Mesendoderm (in vitro differentiated cells): ENCODE measurements around the gene AKAP13.

Source experiments
- DNase-seq: peaks from one replicate; pipeline ENCODE4 v3.0.0; 2013
- H2AK5ac ChIP-seq: 2 replicates; pipeline ENCODE4 v1.6.1; 2013; ENCODE audit warnings: low read length, inconsistent platforms
- H2BK120ac ChIP-seq: 2 replicates; pipeline ENCODE4 v1.6.1; 2013; ENCODE audit warnings: low read depth, mild to moderate bottlenecking, low read length, moderate library complexity, mixed read lengths
- H2BK15ac ChIP-seq: replicated peaks from 2 replicates; pipeline ENCODE4 v1.6.1; 2013; ENCODE audit warnings: low read depth, mild to moderate bottlenecking, moderate library complexity
- H2BK5ac ChIP-seq: 2 replicates; pipeline ENCODE4 v1.6.1; 2013; ENCODE audit warnings: low read length, inconsistent platforms
- H3K18ac ChIP-seq: 2 replicates; pipeline ENCODE4 v1.6.1; 2013; ENCODE audit warnings: mild to moderate bottlenecking, low read length, mixed read lengths
- H3K23ac ChIP-seq: one replicate; pipeline ENCODE4 v1.6.1; 2013; ENCODE audit warnings: low read length
- H3K27ac ChIP-seq: 2 replicates; pipeline ENCODE4 v1.5.1; 2013; ENCODE audit warnings: low read depth, mild to moderate bottlenecking, inconsistent platforms, low read length, moderate library complexity
- H3K27me3 ChIP-seq: 2 replicates; pipeline ENCODE4 v1.6.1; 2013; ENCODE audit warnings: low read length, control low read depth, mild to moderate bottlenecking, inconsistent platforms; ENCODE audit not compliant: insufficient read depth, poor library complexity
- H3K36me3 ChIP-seq: 2 replicates; pipeline ENCODE4 v1.6.1; 2013; ENCODE audit warnings: low read length, inconsistent platforms; ENCODE audit not compliant: control insufficient read depth, insufficient read depth
- H3K4ac ChIP-seq: one replicate; pipeline ENCODE4 v1.6.1; 2013; ENCODE audit warnings: low read depth, mild to moderate bottlenecking, low read length, moderate library complexity
- H3K4me1 ChIP-seq: 2 replicates; pipeline ENCODE4 v1.6.1; 2013; ENCODE audit warnings: low read depth, low read length, inconsistent platforms; ENCODE audit not compliant: control insufficient read depth
- H3K4me2 ChIP-seq: 2 replicates; pipeline ENCODE4 v1.6.1; 2013; ENCODE audit warnings: low read length
- H3K4me3 ChIP-seq: 2 replicates; pipeline ENCODE4 v1.5.1; 2013; ENCODE audit warnings: mild to moderate bottlenecking, low read length
- H3K56ac ChIP-seq: one replicate; pipeline ENCODE4 v1.6.1; 2013; ENCODE audit warnings: low read length
- H3K79me1 ChIP-seq: 2 replicates; pipeline ENCODE4 v1.6.1; 2013; ENCODE audit warnings: low read length, inconsistent platforms
- H3K79me2 ChIP-seq: 2 replicates; pipeline ENCODE4 v1.6.1; 2013; ENCODE audit warnings: mild to moderate bottlenecking, low read length; ENCODE audit not compliant: control insufficient read depth, insufficient read depth
- H3K9ac ChIP-seq: 2 replicates; pipeline ENCODE4 v1.6.1; 2013; ENCODE audit warnings: low read length, inconsistent platforms
- H4K5ac ChIP-seq: one replicate; pipeline ENCODE4 v1.6.1; 2013; ENCODE audit warnings: low read length
- H4K8ac ChIP-seq: one replicate; pipeline ENCODE4 v1.6.1; 2013; ENCODE audit warnings: low read depth, mild to moderate bottlenecking, control low read depth, low read length, moderate library complexity
- WGBS: extraction: QIAGEN DNeasy Blood & Tissue Kit; methylation state at CpG from one replicate; pipeline ENCODE4 v1.1.7; 2013; ENCODE audit warnings: low lambda C conversion rate, missing lambda C conversion rate; ENCODE audit not compliant: insufficient coverage; ENCODE audit errors: extremely low coverage; 5-methylcytosine and 5-hydroxymethylcytosine counted together

AKAP13 gene

GRCh38 chr15:85627213-85627935 is 247.0 kb downstream of the AKAP13 start:
- H3K23ac ChIP-seq, result no peak overlapping the region
- H2BK120ac ChIP-seq, result no peak overlapping the region
- H2AK5ac ChIP-seq, result no peak overlapping the region
- H3K36me3 ChIP-seq, result no peaks in the 10 kb centered on the region
- no CpG with 5 or more reads among the region's 6 CpGs for WGBS
- no peak overlapping the region for H2BK5ac ChIP-seq
- H3K4me2 ChIP-seq, result no peak overlapping the region
- no peaks in the 10 kb centered on the region for H3K4me1 ChIP-seq
- no peak overlapping the region for H3K4ac ChIP-seq
- H3K9ac ChIP-seq, result no peak overlapping the region
- peaks cover 1% of the 10 kb centered on the region for H3K79me2 ChIP-seq
- no peak overlapping the region for H2BK15ac ChIP-seq
- H4K5ac ChIP-seq, result no peak overlapping the region
- H3K56ac ChIP-seq, result no peak overlapping the region
- H3K27me3 ChIP-seq, result no peaks in the 10 kb centered on the region
- no peak overlapping the region for H3K27ac ChIP-seq
- no peak overlapping the region for H3K4me3 ChIP-seq
- DNase-seq, result no peak
- peaks cover 6% of the 10 kb centered on the region for H3K79me1 ChIP-seq
- H4K8ac ChIP-seq, result no peak overlapping the region
- H3K18ac ChIP-seq, result no peak overlapping the region

- no peak overlapping the region for H3K4me2 ChIP-seq
- no peak overlapping the region for H2AK5ac ChIP-seq
- H3K79me2 ChIP-seq, result no peaks in the 10 kb centered on the region
- no peak overlapping the region for H3K9ac ChIP-seq
- H3K23ac ChIP-seq, result no peak overlapping the region
- H4K5ac ChIP-seq, result no peak overlapping the region
- H4K8ac ChIP-seq, result no peak overlapping the region
- H2BK120ac ChIP-seq, result no peak overlapping the region
- no peak overlapping the region for H2BK15ac ChIP-seq
- no peak overlapping the region for H3K4me3 ChIP-seq
- DNase-seq, result no peak
- H3K4me1 ChIP-seq, result no peaks in the 10 kb centered on the region
- H3K36me3 ChIP-seq, result no peaks in the 10 kb centered on the region
- H3K79me1 ChIP-seq, result no peaks in the 10 kb centered on the region
- H3K27ac ChIP-seq, result no peak overlapping the region
- WGBS, result no CpG with 5 or more reads among the region's 4 CpGs
- no peak overlapping the region for H3K56ac ChIP-seq
- H2BK5ac ChIP-seq, result no peak overlapping the region
- no peak overlapping the region for H3K4ac ChIP-seq
- H3K18ac ChIP-seq, result no peak overlapping the region
- H3K27me3 ChIP-seq, result no peaks in the 10 kb centered on the region
These were observed 249.9 kb downstream of the AKAP13 start for GRCh38 chr15:85630311-85630710.

GRCh38 chr15:85631018-85631417 is 250.6 kb downstream of the AKAP13 start:
- Histone ChIP-seq H3K4me3 (no peak overlapping the region), H2BK15ac (no peak overlapping the region), H3K4me1 (no peaks in the 10 kb centered on the region), H3K4me2 (no peak overlapping the region), H3K27ac (no peak overlapping the region), H4K8ac (no peak overlapping the region), H3K79me2 (no peaks in the 10 kb centered on the region), H3K4ac (no peak overlapping the region), H3K27me3 (no peaks in the 10 kb centered on the region), H3K36me3 (no peaks in the 10 kb centered on the region), H2BK5ac (no peak overlapping the region), H2BK120ac (no peak overlapping the region), H3K18ac (no peak overlapping the region), H2AK5ac (no peak overlapping the region), H4K5ac (no peak overlapping the region), H3K23ac (no peak overlapping the region), H3K9ac (no peak overlapping the region), H3K79me1 (no peaks in the 10 kb centered on the region), H3K56ac (no peak overlapping the region)
- no peak for DNase-seq
- WGBS, result no CpG with 5 or more reads among the region's 2 CpGs

- Histone ChIP-seq H2BK15ac (no peak overlapping the region), H3K56ac (no peak overlapping the region), H2BK5ac (no peak overlapping the region), H3K36me3 (no peaks in the 10 kb centered on the region), H2AK5ac (no peak overlapping the region), H2BK120ac (no peak overlapping the region), H3K4me2 (no peak overlapping the region), H3K18ac (no peak overlapping the region), H3K79me1 (no peaks in the 10 kb centered on the region), H3K4ac (no peak overlapping the region), H3K9ac (no peak overlapping the region), H3K23ac (no peak overlapping the region), H3K4me3 (no peak overlapping the region), H3K4me1 (no peaks in the 10 kb centered on the region), H3K27ac (no peak overlapping the region), H3K27me3 (no peaks in the 10 kb centered on the region), H4K8ac (no peak overlapping the region), H3K79me2 (no peaks in the 10 kb centered on the region), H4K5ac (no peak overlapping the region)
- no peak for DNase-seq
- WGBS, result no CpG with 5 or more reads among the region's 4 CpGs
These were observed 251.6 kb downstream of the AKAP13 start for GRCh38 chr15:85632014-85632413.

GRCh38 chr15:85633859-85634258 is 253.5 kb downstream of the AKAP13 start:
- H4K8ac ChIP-seq, result no peak overlapping the region
- no peak overlapping the region for H3K23ac ChIP-seq
- H3K27me3 ChIP-seq, result no peaks in the 10 kb centered on the region
- H3K4me1 ChIP-seq, result no peaks in the 10 kb centered on the region
- no peak overlapping the region for H3K4me2 ChIP-seq
- no peak overlapping the region for H2BK120ac ChIP-seq
- no peak overlapping the region for H3K9ac ChIP-seq
- DNase-seq, result no peak
- no peak overlapping the region for H3K56ac ChIP-seq
- no peaks in the 10 kb centered on the region for H3K79me2 ChIP-seq
- no peak overlapping the region for H3K4ac ChIP-seq
- no peak overlapping the region for H4K5ac ChIP-seq
- no peaks in the 10 kb centered on the region for H3K36me3 ChIP-seq
- H3K27ac ChIP-seq, result no peak overlapping the region
- no peak overlapping the region for H2AK5ac ChIP-seq
- no peak overlapping the region for H3K18ac ChIP-seq
- no peak overlapping the region for H2BK5ac ChIP-seq
- no peak overlapping the region for H3K4me3 ChIP-seq
- H3K79me1 ChIP-seq, result no peaks in the 10 kb centered on the region
- no peak overlapping the region for H2BK15ac ChIP-seq

GRCh38 chr15:85636351-85636750 is 255.9 kb downstream of the AKAP13 start:
- Histone ChIP-seq H3K4me1 (no peaks in the 10 kb centered on the region), H3K4me3 (no peak overlapping the region), H3K4me2 (no peak overlapping the region), H3K23ac (no peak overlapping the region), H3K79me2 (no peaks in the 10 kb centered on the region), H2BK15ac (no peak overlapping the region), H3K79me1 (no peaks in the 10 kb centered on the region), H3K27me3 (no peaks in the 10 kb centered on the region), H3K56ac (no peak overlapping the region), H4K8ac (no peak overlapping the region), H3K27ac (no peak overlapping the region), H2AK5ac (no peak overlapping the region), H3K4ac (no peak overlapping the region), H3K36me3 (no peaks in the 10 kb centered on the region), H2BK120ac (no peak overlapping the region), H4K5ac (no peak overlapping the region), H3K18ac (no peak overlapping the region), H3K9ac (no peak overlapping the region), H2BK5ac (no peak overlapping the region)
- no peak for DNase-seq
- no CpG with 5 or more reads among the region's 4 CpGs for WGBS
